HEK293 (cell line): ENCODE data around the gene MAP4K4.
"Not testable (repeated sequence)": the region's sequence is repeated elsewhere in the genome, so short reads cannot be mapped to it uniquely, and the experiment has no call there.

Experiments used
- CTCF ChIA-PET: fragments of 350-600 bp; formaldehyde crosslinking; extraction: SDS; loops from one replicate; lab custom pipeline; 2021; ENCODE audit warnings: antibody characterized with exemption; lab: Yijun Ruan, JAX
- POLR2A ChIA-PET: fragments of 300-600 bp; formaldehyde crosslinking; extraction: SDS; loops from one replicate; lab custom pipeline; 2020; ENCODE audit warnings: antibody characterized with exemption, inconsistent platforms; lab: Yijun Ruan, JAX
- H3K27ac ChIP-seq: fragments of 200-500 bp; sonication (Bioruptor generic); 2 replicates; pipeline ENCODE4 v1.5.1; 2014; ENCODE audit warnings: low read depth, low read length, control low read depth, inconsistent platforms; ENCODE audit errors: extremely low read depth
- H3K36me3 ChIP-seq, 2 experiments: fragments of 200-500 bp in 1 of 2; sonication (Bioruptor generic) in 1 of 2; 1 replicate in 1 of 2; 2 replicates in 1 of 2; pipeline ENCODE4 v1.5.1; 2014 to 2017; ENCODE audit warnings: inconsistent platforms in 2 of 2, low read length in 2 of 2; ENCODE audit not compliant: control insufficient read depth in 2 of 2, insufficient read depth in 1 of 2
- H3K4me1 ChIP-seq: fragments of 200-500 bp; sonication (Bioruptor generic); 2 replicates; pipeline ENCODE4 v1.5.1; 2014; ENCODE audit warnings: mild to moderate bottlenecking, low read length, inconsistent platforms; ENCODE audit not compliant: control insufficient read depth, insufficient read depth
- H3K4me3 ChIP-seq: 2 replicates; pipeline ENCODE4 v1.5.1; 2011; ENCODE audit warnings: low read depth, mild to moderate bottlenecking, control low read depth, low read length, moderate library complexity
- H3K9me3 ChIP-seq: fragments of 200-500 bp; sonication (Bioruptor generic); 2 replicates; pipeline ENCODE4 v1.5.1; 2014; ENCODE audit warnings: low read depth, low read length, inconsistent platforms; ENCODE audit not compliant: control insufficient read depth, insufficient read depth
- CTCF ChIP-seq: fragments of 450-650 bp; formaldehyde crosslinking; IDR thresholded peaks from 2 replicates; pipeline ENCODE4 v1.5.1; 2016; ENCODE audit warnings: missing biosample characterization, missing genetic modification characterization
- TRIM28 ChIP-seq: IDR thresholded peaks from 2 replicates; pipeline ENCODE4 v1.6.1; 2011; ENCODE audit warnings: low read length, control low read depth, borderline replicate concordance
- TSHZ1 ChIP-seq: fragments of 450-650 bp; formaldehyde crosslinking; IDR thresholded peaks from 2 replicates; pipeline ENCODE4 v1.5.1; 2016; ENCODE audit warnings: missing biosample characterization, missing genetic modification characterization, borderline replicate concordance
- ZBTB17 ChIP-seq: fragments of 450-650 bp; formaldehyde crosslinking; IDR thresholded peaks from 2 replicates; pipeline ENCODE4 v1.5.1; 2016; ENCODE audit warnings: missing biosample characterization, missing genetic modification characterization
- ZNF155 ChIP-seq: fragments of 450-650 bp; formaldehyde crosslinking; IDR thresholded peaks from 2 replicates; pipeline ENCODE4 v1.5.1; 2016; ENCODE audit warnings: missing biosample characterization, missing genetic modification characterization
- ZNF354C ChIP-seq: fragments of 450-650 bp; formaldehyde crosslinking; IDR thresholded peaks from 2 replicates; pipeline ENCODE4 v1.5.1; 2016; ENCODE audit warnings: missing biosample characterization, missing genetic modification characterization, low read depth, borderline replicate concordance
- ZNF416 ChIP-seq: fragments of 450-650 bp; formaldehyde crosslinking; IDR thresholded peaks from 2 replicates; pipeline ENCODE4 v1.5.1; 2016; ENCODE audit warnings: missing biosample characterization, missing genetic modification characterization
- ZNF501 ChIP-seq: fragments of 450-650 bp; formaldehyde crosslinking; IDR thresholded peaks from 2 replicates; pipeline ENCODE4 v1.5.1; 2016; ENCODE audit warnings: missing biosample characterization, missing genetic modification characterization
- ZNF654 ChIP-seq: fragments of 450-650 bp; formaldehyde crosslinking; IDR thresholded peaks from 2 replicates; pipeline ENCODE4 v1.5.1; 2016; ENCODE audit warnings: low read depth, missing biosample characterization, missing genetic modification characterization
- ZNF664 ChIP-seq: fragments of 450-650 bp; formaldehyde crosslinking; IDR thresholded peaks from 2 replicates; pipeline ENCODE4 v1.5.1; 2016; ENCODE audit warnings: missing biosample characterization, missing genetic modification characterization
- ZNF768 ChIP-seq: fragments of 450-650 bp; formaldehyde crosslinking; IDR thresholded peaks from 2 replicates; pipeline ENCODE4 v1.5.1; 2018; ENCODE audit warnings: missing biosample characterization, mild to moderate bottlenecking, missing genetic modification characterization
- ZNF792 ChIP-seq: fragments of 450-650 bp; formaldehyde crosslinking; IDR thresholded peaks from 2 replicates; pipeline ENCODE4 v1.5.1; 2016; ENCODE audit warnings: missing biosample characterization, missing genetic modification characterization
- ZSCAN5A ChIP-seq: fragments of 450-650 bp; formaldehyde crosslinking; IDR thresholded peaks from 2 replicates; pipeline ENCODE4 v1.5.1; 2016; ENCODE audit warnings: missing biosample characterization, missing genetic modification characterization

MAP4K4 gene

GRCh38 chr2:101766871-101767739, 69.6 kb downstream of the MAP4K4 start (continued):
- TF ChIP-seq ZNF768 (tag by site-specific recombination) (no peak), TRIM28 (no peak), ZNF155 (tag by site-specific recombination) (no peak), ZNF354C (no peak), ZNF416 (no peak), ZNF501 (no peak), ZNF792 (tag by site-specific recombination) (no peak)

GRCh38 chr2:101768556-101769220, 71.2 kb downstream of the MAP4K4 start:
- no peaks in the 10 kb centered on the region for H3K36me3 ChIP-seq
- H3K9me3 ChIP-seq: no peaks in the 10 kb centered on the region
- POLR2A ChIA-PET: no interaction called here
- no peak for TF ChIP-seq ZBTB17
- TF ChIP-seq ZSCAN5A (tag by site-specific recombination): no peak
- TF ChIP-seq ZNF664 (tag by site-specific recombination): peak; percentile 59; the same call in 1 of the 2 replicates
- no peak overlapping the region for H3K4me3 ChIP-seq
- no peak overlapping the region for H3K27ac ChIP-seq
- CTCF ChIA-PET: interaction anchor here (0.9 to 2.6 kb wide), 5 partner anchors 10 to 209 kb away, joined by 3 to 8 read pairs (median 4); no protein-coding TSS in a partner anchor
- H3K4me1 ChIP-seq: peaks cover 26% of the 10 kb centered on the region

- H3K36me3 ChIP-seq, H3K27ac ChIP-seq, POLR2A ChIA-PET, H3K9me3 ChIP-seq, H3K4me3 ChIP-seq: not testable (repeated sequence)
- H3K4me1 ChIP-seq: peaks cover 20% of the 10 kb centered on the region
- CTCF ChIA-PET: interaction anchor here (0.6 to 2.9 kb wide), 12 partner anchors 8 to 420 kb away, joined by 3 to 21 read pairs (median 6); no protein-coding TSS in a partner anchor
These were observed 72.2 kb downstream of the MAP4K4 start for GRCh38 chr2:101769726-101770125.

GRCh38 chr2:101770726-101771125, 73.2 kb downstream of the MAP4K4 start:
- ChIA-PET POLR2A (interaction anchor here (1.1 kb wide), 1 partner anchor 73 kb away, joined by 3 read pairs; the partner anchor contains the start of gene MAP4K4), CTCF (interaction anchor here (0.6 to 2.9 kb wide), 17 partner anchors 9 to 690 kb away, joined by 3 to 21 read pairs (median 7); no protein-coding TSS in a partner anchor)
- Histone ChIP-seq H3K4me3 (no peak overlapping the region), H3K36me3 (no peaks in the 10 kb centered on the region), H3K27ac (no peak overlapping the region), H3K9me3 (no peaks in the 10 kb centered on the region), H3K4me1 (peaks cover 22% of the 10 kb centered on the region)
- TF ChIP-seq ZBTB17 (no peak), CTCF (tag by site-specific recombination) (peak; percentile 16; the same call in 1 of the 2 replicates), ZNF654 (tag by site-specific recombination) (peak; percentile 24; the same call in 1 of the 2 replicates), TSHZ1 (tag by site-specific recombination) (no peak)
